HT-29 (cell line): Measurements from ENCODE around the gene SLC27A2. TPM values are rescaled to one million over a fixed set of nuclear protein-coding genes. Genes with fewer than 3 reads are reported as not detected.
"Not testable (repeated sequence)": the region's sequence is repeated elsewhere in the genome, so short reads cannot be mapped to it uniquely, and the experiment has no call there.

Experiments used
- DNase-seq: peaks from one replicate; pipeline ENCODE4 v3.0.0-alpha.2; 2015; ENCODE audit warnings: low spot score
- total RNA-seq: library from RNA; depleted of rRNA; stranded (reverse); fragments of >200 nt; shearing (Covaris generic); gene quantifications from 2 replicates; pipeline ENCODE4 v1.2.3, GENCODE V29; 2014; rRNA removed

Gene SLC27A2
- 44.5 and 56.0 TPM in 2 replicates for total RNA-seq

- peak; percentile 78 for DNase-seq
These were observed at the start of gene SLC27A2 for GRCh38 chr15:50181969-50182218. Gene SLC27A2, plus strand, starts transcription at chr15:50182196. Its CDS starts 232 bp downstream, at chr15:50182428.

GRCh38 chr15:50132251-50132984 is 49.6 kb upstream of the SLC27A2 start:
- not testable (repeated sequence) for DNase-seq

GRCh38 chr15:50134524-50135024 is 47.4 kb upstream of the SLC27A2 start:
- DNase-seq, result no peak

GRCh38 chr15:50135031-50135551 is 46.9 kb upstream of the SLC27A2 start:
- DNase-seq, result no peak

GRCh38 chr15:50137330-50137761 is 44.6 kb upstream of the SLC27A2 start:
- peak; percentile 51 for DNase-seq

GRCh38 chr15:50137893-50138292 is 44.1 kb upstream of the SLC27A2 start:
- DNase-seq, result no peak

- DNase-seq, result peak; percentile 40
These were observed 43.6 kb upstream of the SLC27A2 start for GRCh38 chr15:50138391-50138790.

- DNase-seq, result no peak
These were observed 41.9 kb upstream of the SLC27A2 start for GRCh38 chr15:50140098-50140497.

GRCh38 chr15:50140983-50141382 is 41.0 kb upstream of the SLC27A2 start:
- no peak for DNase-seq

GRCh38 chr15:50141856-50142255 is 40.1 kb upstream of the SLC27A2 start:
- no peak for DNase-seq

GRCh38 chr15:50143255-50143860 is 38.6 kb upstream of the SLC27A2 start:
- DNase-seq, result no peak

- no peak for DNase-seq
These were observed 37.5 kb upstream of the SLC27A2 start for GRCh38 chr15:50144341-50145120.

- DNase-seq, result peak; percentile 89
These were observed 36.5 kb upstream of the SLC27A2 start for GRCh38 chr15:50145451-50145872.

GRCh38 chr15:50146632-50147031 is 35.4 kb upstream of the SLC27A2 start:
- DNase-seq, result no peak

GRCh38 chr15:50148362-50148963 is 33.5 kb upstream of the SLC27A2 start:
- peak; percentile 87 for DNase-seq

- peak; percentile 78 for DNase-seq
These were observed 32.9 kb upstream of the SLC27A2 start for GRCh38 chr15:50149090-50149489.

GRCh38 chr15:50150349-50150748 is 31.6 kb upstream of the SLC27A2 start:
- no peak for DNase-seq

- DNase-seq, result no peak
These were observed 31.1 kb upstream of the SLC27A2 start for GRCh38 chr15:50150851-50151250.

GRCh38 chr15:50151476-50151875 is 30.5 kb upstream of the SLC27A2 start:
- DNase-seq, result no peak

GRCh38 chr15:50158236-50158635 is 23.8 kb upstream of the SLC27A2 start:
- DNase-seq, result not testable (repeated sequence)

GRCh38 chr15:50162969-50163718 is 18.9 kb upstream of the SLC27A2 start:
- no peak for DNase-seq
